ENCODE results near the gene SLC4A4.
"Not testable (repeated sequence)": the region's sequence is repeated elsewhere in the genome, so short reads cannot be mapped to it uniquely, and the experiment has no call there.

SLC4A4 gene

GRCh38 chr4:71408961-71409360, 70.1 kb downstream of the SLC4A4 start:
- DNase-seq, result not testable (repeated sequence)

DNA sequence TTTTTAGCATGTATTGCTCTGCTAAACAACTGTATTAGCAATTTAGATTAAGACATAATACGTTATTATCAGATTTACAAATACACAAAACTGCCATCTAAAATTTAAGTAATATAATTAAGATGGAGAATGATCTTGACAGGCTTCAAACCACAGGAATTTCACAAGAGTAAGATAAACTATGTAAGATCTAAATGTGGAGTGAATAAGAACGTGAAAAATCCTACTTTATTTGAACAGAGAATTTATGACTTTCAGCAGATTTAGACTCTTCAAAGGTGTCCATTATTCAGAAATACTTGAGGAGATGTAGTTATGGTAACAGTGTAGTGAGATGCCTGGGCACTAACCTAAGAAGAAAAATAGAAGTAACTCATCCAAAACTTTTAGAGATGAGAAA, 73.2 kb downstream of the SLC4A4 start:
- DNase-seq, result no peak

GRCh38 chr4:71415491-71415890, 76.7 kb downstream of the SLC4A4 start:
- no peak for DNase-seq

DNA sequence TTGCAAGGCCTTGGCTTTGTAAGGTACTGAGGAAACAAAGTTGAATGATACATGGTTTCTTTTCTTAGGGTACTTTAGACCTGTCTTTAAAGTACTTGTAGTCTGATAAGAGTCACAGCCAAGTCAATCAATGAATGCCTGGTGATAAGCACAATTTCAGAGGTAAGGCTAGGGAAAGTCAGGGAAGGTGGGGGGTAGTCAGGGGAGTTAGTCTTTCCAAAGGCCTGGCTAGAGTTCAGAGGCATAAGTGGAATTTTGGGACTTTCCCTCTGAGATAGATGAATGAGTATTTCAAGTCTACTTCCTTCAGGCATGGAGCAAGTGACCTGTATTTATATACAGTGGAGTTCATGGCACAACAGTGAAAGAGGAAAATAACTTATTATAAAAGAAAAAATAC, 78.3 kb downstream of the SLC4A4 start:
- DNase-seq, result no peak

DNA sequence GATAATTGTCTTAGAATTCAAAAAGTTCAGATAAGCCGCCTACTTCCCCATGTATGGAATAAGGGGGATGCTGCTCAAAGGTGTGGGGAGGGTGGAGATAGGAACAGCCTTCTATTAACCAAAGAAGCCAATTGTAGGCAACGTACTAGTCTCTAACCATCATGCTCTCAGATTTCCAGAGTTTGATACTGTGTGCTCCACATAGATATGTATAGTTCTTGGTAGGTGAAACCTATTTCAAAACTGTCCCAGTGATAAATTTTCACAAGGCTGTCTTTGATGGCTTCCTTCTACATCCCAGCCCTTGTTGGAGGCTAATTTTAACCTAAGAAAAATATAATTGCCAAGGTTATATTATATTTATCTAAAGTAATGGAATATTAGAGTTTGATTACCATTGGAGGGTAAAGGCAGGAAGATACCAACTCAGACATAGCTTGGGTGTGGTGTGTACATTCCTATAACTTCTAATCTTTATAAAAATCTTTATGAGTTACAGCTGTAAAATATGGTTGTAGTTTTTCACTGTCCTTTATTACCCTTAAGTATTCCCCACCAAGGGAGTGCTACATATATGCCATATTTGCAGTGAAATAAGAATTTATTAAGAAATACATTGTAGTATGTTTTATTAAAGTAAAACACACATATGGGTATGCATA, 87.7 kb downstream of the SLC4A4 start:
- no peak for DNase-seq

GRCh38 chr4:71429106-71429505, 90.3 kb downstream of the SLC4A4 start:
- DNase-seq, result no peak

GRCh38 chr4:71429962-71430361, 91.1 kb downstream of the SLC4A4 start:
- DNase-seq, result no peak

DNA sequence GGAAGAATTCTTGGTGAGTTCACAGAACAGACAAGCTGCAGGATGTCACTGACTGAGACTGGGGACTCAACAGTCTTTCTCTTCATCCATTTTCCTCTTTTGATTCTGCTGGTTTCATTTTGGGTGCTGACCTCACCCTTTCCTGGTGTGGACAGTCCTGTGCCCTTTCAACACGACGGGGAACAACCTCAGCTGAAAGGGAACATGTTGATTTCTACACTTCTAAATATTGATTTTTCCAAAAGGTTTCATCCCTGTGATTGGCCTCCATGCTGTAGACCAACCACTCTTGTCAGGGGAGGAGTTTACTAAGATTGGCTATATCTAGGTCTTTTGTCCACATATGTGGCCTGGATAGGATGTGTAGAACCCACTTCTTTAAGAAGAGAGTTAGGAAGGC, 91.8 kb downstream of the SLC4A4 start:
- no peak for DNase-seq

GRCh38 chr4:71440612-71441011, 101.8 kb downstream of the SLC4A4 start:
- no peak for DNase-seq

GRCh38 chr4:71441186-71442169, 102.7 kb downstream of the SLC4A4 start:
- no peak for DNase-seq

DNA sequence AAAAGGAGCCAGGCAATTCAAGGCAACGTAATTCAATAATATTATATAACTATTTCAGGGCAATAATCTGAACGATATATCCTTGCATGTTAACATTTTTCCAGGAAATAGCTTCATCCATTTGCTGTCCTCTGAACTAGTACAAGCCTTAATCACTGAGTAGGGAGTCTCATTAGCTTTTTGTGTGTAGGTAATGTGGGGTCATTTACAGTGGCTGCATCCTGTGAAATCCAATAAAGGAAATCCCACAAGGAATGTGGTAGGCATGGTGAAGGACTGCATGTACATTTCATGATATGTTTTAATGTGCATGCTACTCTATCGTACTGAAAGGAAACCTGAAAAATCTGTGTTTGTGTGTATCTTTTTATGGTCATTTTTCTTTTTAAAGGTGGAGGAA, 103.5 kb downstream of the SLC4A4 start:
- no peak for DNase-seq

DNA sequence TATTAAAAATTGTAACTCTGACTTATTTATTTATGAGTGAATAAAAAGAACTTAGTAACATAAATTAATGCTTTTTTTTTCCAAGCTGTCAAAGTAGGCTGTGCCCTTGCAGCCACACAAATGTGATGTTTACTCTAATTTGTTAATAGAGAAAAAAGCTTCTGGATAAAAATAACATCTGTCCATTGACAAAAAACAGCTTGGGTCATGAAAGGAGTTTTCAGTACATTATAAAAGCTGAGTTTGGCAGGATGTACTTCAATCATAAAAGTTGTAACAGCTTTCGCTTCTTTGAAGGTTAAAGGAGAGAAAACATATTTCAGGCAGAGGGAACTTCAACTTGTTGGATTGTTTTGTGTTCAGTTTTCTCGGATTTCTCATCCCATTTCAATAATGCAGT, 105.6 kb downstream of the SLC4A4 start:
- DNase-seq, result no peak

GRCh38 chr4:71445811-71446210, 107.0 kb downstream of the SLC4A4 start:
- no peak for DNase-seq

DNA sequence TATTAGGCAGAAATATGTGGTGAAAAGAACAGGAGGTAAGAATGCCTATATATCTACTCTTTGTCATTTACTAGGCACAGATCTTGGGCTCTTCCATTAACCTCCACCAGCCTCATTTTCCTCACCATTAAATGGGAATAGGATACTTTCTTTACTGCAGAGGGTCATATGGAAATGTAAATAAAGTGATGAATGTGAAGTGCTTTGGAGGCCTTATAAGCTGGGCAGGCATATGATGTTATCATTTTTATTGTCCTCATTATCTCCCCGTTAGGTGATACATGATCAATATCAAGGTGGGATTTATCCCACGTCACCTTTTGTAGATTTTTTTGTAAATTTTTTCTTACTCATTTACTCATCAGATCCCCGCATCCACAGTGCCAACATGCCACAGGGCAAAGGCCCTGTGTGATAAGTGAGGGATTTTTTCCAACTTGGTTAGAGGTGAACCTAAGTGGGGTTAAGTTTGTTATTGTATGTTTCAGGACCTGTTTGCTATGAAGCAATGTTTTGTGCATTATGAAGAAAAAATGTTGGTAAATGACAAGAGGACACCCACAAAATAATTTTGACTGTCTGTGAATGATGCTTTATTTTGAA, 107.8 kb downstream of the SLC4A4 start:
- DNase-seq, result no peak

DNA sequence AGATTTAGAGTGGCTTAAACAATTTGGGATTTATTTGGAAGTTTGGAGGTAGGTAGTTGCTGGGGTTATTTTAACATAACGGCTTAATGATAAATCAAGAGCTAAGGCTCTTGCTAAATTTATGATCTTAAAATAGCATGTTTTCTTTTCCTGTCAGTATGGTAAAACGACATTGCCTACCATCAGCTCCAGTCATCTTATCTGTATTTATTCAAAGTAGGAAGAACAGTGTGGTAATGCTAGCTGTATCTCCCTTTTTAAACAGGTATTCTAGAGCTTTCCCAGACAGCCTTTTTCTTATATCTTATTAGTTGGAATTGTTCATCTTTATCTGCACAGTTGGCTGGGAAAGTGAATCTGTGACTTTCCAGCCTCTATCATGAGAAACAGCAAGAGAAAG, 110.2 kb downstream of the SLC4A4 start:
- no peak for DNase-seq

DNA sequence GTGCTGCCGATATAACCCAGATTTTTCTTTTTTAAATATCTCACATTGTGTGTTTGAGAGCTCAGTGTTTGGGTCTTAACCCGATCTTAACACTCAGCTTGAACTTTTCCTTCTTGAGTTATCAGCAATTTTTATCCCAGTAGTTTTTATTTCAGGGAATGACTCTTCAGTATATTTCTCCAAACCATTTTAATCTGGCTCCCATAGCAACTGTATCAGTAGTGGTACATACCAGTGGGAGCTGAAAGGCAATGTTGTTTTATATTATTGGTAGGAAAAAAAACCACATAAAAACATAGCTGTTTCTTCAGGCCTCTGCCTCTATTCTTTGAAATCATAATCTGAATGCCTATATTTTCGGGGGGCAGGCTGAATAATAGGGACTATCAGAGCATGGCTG, 111.1 kb downstream of the SLC4A4 start:
- no peak for DNase-seq

- DNase-seq, result no peak
These were observed 114.7 kb downstream of the SLC4A4 start for GRCh38 chr4:71453531-71453930.

DNA sequence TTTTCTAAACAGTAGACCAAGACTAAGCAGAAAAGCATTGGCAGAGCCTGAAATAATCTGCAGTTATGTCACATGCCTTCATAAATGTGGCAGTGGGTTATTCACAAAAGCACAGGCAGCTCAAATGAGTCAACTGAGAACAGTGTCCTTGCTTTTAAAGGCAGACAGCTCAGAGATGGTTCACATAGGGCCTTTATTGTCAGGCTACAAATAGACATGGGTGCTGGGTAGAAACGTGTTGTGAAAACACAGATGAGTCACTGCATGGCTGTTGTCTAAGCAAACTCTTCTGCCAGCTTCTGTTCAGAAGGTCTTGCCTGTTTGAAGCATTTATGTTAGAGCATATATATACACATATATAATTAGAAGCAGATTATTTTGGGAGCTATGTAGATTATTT, 118.0 kb downstream of the SLC4A4 start:
- peak in 13 of 51 donors; percentile 1 to 55 (median 7) for DNase-seq

DNA sequence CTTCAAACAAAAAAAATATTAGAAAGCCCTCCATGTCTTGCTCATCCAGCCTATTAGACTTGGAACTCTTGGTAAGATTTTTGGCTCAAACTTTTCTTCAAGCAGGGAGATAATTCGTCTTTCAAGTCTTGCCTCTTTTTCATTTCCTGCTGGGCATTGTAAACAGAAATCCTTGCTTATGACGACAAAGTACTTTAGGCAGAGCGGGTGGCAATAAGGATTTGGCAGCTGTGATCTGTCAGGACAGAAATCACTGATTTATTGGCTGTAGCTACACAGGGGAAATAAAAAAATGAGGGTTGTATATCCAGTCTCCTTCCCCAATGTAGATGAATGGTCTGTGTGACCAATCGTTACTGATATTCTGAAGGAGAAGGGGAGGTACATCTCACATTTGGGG, 121.6 kb downstream of the SLC4A4 start:
- DNase-seq, result no peak

DNA sequence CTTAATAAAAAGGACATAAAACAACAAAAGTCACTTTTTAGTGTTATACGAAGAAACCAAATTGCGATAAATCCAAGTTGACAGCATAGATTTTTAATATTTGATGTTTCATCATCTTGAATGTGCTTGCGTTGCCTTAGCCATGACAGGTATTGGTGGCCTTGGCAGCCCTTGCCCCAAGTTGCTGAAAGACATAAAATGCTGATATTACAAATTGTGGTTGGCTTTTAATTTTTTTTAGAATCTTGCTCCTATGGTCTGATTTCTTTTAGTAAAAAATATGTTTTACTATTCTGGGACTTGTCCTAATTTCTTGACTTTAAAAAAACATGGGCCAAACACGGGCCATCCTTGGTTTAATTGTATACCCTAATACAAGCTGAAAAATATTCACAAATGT, 122.6 kb downstream of the SLC4A4 start:
- no peak for DNase-seq

GRCh38 chr4:71466775-71467174, 128.0 kb downstream of the SLC4A4 start:
- DNase-seq, result no peak

DNA sequence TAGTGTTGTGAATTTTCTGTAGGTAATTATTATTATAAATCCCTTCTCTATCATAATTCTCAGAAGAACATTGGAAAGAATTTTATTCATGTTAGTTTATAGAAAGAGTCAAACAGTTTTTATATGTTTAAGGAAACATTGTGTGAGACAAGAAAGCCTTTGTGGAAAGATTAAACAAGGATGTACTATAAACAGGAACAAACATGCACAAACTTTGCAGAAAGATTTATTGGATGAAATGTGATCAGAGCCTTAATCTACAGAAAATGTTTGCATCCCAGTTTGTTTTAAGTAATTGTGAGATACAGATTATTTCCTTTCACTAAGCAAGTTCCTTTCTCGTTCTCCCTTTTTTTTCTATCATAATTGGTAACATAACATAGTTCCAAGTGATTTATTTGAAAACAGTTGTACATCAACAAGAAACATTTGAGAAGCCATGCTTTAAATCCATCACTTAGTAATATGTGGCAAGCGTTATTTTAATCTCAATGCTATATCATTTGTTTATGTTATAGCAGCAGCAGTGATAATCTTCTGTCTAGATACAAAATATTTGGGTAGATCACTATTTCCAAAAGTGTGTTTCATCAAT, 129.4 kb downstream of the SLC4A4 start:
- DNase-seq, result no peak
